AG04450 (cell line): ENCODE results near the gene STARD13. TPM values are rescaled to one million over a fixed set of nuclear protein-coding genes. Genes with fewer than 3 reads are reported as not detected.

ENCODE experiments used
- CTCF ChIA-PET: fragments of 300-600, 350-600 bp; formaldehyde crosslinking; extraction: SDS; loops from one replicate; lab custom pipeline; 2022; ENCODE audit warnings: antibody characterized with exemption, inconsistent platforms; lab: Charles Lee
- POLR2A ChIA-PET: fragments of 350-600 bp; formaldehyde crosslinking; extraction: SDS; loops from one replicate; lab custom pipeline; 2021; ENCODE audit warnings: antibody characterized with exemption, inconsistent platforms; lab: Yijun Ruan, JAX
- DNase-seq: peaks from one replicate; pipeline ENCODE4 v3.0.0-alpha.2; 2011; ENCODE audit warnings: low read depth, low spot score
- H3K27ac ChIP-seq: one replicate; pipeline ENCODE4 v1.5.1; 2012; ENCODE audit warnings: low read depth, low read length, control low read depth
- H3K27me3 ChIP-seq: one replicate; pipeline ENCODE4 v1.6.0; 2012; ENCODE audit warnings: low read length; ENCODE audit not compliant: control insufficient read depth, insufficient read depth
- H3K4me3 ChIP-seq: 2 replicates; pipeline ENCODE4 v1.5.1; 2011; ENCODE audit warnings: mild to moderate bottlenecking, low read depth, low read length, control low read depth
- H3K9me3 ChIP-seq: 2 replicates; pipeline ENCODE4 v1.5.1; 2012; ENCODE audit warnings: low read length; ENCODE audit not compliant: control insufficient read depth, insufficient read depth
- polyA plus RNA-seq: library from polyadenylated mRNA; depleted of rRNA; stranded (reverse); fragments of >200 nt; gene quantifications from 2 replicates; pipeline ENCODE4 v1.2.3, GENCODE V29; 2011
- TF ChIP-seq, protein P1 (sequence below): IDR thresholded peaks from 2 replicates; pipeline ENCODE4 v1.5.1; 2011; ENCODE audit warnings: low read depth, low read length, control low read depth, inconsistent platforms

Gene STARD13
- polyA plus RNA-seq, 1 experiment, result 27.7 TPM

DNA sequence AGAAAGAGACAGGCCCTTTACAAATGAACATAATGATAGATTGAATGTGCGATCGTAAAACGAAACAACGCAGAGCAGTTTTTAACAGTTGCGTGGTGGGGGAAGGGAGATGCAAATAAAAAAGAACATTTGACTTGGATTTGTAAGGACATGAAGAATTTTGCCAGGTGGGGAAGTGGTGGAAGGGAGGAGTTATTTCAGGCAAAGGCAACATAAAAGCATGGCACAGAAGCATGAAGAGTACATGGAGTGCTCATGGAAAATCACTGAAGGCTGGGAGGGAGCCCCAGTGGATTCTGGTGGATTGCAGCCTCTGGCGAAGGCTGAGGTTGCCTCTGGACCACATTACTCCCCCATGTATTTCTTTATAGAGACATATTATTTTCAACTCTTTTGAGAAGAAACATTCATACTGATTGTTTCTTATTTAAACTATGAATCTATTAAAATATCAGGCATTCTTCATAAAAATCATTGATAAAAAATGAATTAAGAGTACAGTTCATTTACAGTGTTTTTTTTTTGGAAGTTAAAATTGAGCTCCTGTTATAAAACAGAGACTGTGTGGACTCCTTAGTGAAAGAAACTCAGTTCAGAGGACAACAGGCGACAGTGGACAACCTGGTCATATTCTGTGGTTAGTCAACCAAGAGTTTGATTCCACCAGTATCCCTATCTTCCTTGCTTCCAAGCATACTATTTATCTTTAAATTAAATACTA is 57.5 kb downstream of the STARD13 start:
- no peak overlapping the region for H3K4me3 ChIP-seq
- no peak for DNase-seq
- no peak overlapping the region for H3K27ac ChIP-seq
- ChIA-PET POLR2A (interaction anchor here (0.6 kb wide), 1 partner anchor 95 kb away, joined by 3 read pairs; no protein-coding TSS in a partner anchor), CTCF (interaction anchor here (0.6 to 2.3 kb wide), 29 partner anchors 9 to 496 kb away, joined by 3 to 11 read pairs (median 4); partner anchors contain the start of gene STARD13)
- H3K27me3 ChIP-seq, result no peaks in the 10 kb centered on the region
- TF ChIP-seq, protein P1, sequence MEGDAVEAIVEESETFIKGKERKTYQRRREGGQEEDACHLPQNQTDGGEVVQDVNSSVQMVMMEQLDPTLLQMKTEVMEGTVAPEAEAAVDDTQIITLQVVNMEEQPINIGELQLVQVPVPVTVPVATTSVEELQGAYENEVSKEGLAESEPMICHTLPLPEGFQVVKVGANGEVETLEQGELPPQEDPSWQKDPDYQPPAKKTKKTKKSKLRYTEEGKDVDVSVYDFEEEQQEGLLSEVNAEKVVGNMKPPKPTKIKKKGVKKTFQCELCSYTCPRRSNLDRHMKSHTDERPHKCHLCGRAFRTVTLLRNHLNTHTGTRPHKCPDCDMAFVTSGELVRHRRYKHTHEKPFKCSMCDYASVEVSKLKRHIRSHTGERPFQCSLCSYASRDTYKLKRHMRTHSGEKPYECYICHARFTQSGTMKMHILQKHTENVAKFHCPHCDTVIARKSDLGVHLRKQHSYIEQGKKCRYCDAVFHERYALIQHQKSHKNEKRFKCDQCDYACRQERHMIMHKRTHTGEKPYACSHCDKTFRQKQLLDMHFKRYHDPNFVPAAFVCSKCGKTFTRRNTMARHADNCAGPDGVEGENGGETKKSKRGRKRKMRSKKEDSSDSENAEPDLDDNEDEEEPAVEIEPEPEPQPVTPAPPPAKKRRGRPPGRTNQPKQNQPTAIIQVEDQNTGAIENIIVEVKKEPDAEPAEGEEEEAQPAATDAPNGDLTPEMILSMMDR, result no peak
- peaks cover 3% of the 10 kb centered on the region; the same call in 1 of the 2 replicates for H3K9me3 ChIP-seq

DNA sequence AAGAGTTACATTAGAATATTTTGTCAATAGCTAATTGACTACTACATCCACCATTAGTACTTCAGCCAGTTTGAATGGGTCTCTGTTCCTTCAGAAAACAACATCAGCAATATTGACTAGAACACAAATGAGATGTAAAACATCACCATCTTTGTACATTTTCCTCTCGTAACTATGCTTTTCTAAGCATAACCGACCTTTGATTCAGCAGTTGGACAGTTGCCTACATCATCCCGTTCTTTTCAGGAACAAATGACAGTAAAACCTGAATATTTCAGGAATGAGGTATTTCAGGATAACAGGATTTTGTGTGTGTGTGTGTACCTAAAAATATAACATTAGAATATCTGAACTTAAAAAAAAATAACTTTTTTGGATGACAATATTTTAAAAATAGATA is 60.9 kb downstream of the STARD13 start:
- Histone ChIP-seq H3K27ac (no peak overlapping the region), H3K9me3 (peaks cover 3% of the 10 kb centered on the region; the same call in 1 of the 2 replicates), H3K4me3 (no peak overlapping the region), H3K27me3 (no peaks in the 10 kb centered on the region)
- ChIA-PET POLR2A (interaction anchor here (0.6 kb wide), 1 partner anchor 314 kb away, joined by 4 read pairs; no protein-coding TSS in a partner anchor), CTCF (no interaction called here)
- no peak for DNase-seq
- TF ChIP-seq, protein P1, result no peak

- Histone ChIP-seq H3K4me3 (no peak overlapping the region), H3K9me3 (peaks cover 3% of the 10 kb centered on the region; the same call in 1 of the 2 replicates), H3K27ac (no peak overlapping the region), H3K27me3 (no peaks in the 10 kb centered on the region)
- no peak for DNase-seq
- POLR2A ChIA-PET, result no interaction called here
- CTCF ChIA-PET, result interaction anchor here (0.6 kb wide), 1 partner anchor 246 kb away, joined by 4 read pairs; no protein-coding TSS in a partner anchor
- TF ChIP-seq, protein P1, result no peak
Measured at GRCh38 chr13:33224191-33224590, 61.4 kb downstream of the STARD13 start.

- peaks cover 3% of the 10 kb centered on the region; the same call in 1 of the 2 replicates for H3K9me3 ChIP-seq
- POLR2A ChIA-PET, result interaction anchor here (0.7 kb wide), 1 partner anchor 23 kb away, joined by 5 read pairs; no protein-coding TSS in a partner anchor
- TF ChIP-seq, protein P1, result no peak
- H3K27me3 ChIP-seq, result no peaks in the 10 kb centered on the region
- H3K4me3 ChIP-seq, result no peak overlapping the region
- DNase-seq, result no peak
- H3K27ac ChIP-seq, result no peak overlapping the region
- CTCF ChIA-PET, result no interaction called here
Measured at GRCh38 chr13:33219926-33220325, 65.6 kb downstream of the STARD13 start.

- Histone ChIP-seq H3K4me3 (no peak overlapping the region), H3K27ac (no peak overlapping the region), H3K27me3 (no peaks in the 10 kb centered on the region), H3K9me3 (no peaks in the 10 kb centered on the region)
- DNase-seq, result no peak
- TF ChIP-seq, protein P1, result no peak
- POLR2A ChIA-PET, result no interaction called here
- CTCF ChIA-PET, result interaction anchor here (0.6 to 2.1 kb wide), 3 partner anchors 8 to 11 kb away, joined by 3 to 11 read pairs (median 3); no protein-coding TSS in a partner anchor
Measured at GRCh38 chr13:33218426-33218825, 67.1 kb downstream of the STARD13 start.
